ENCODE measurements around the gene CHRNA9. TPM values are rescaled to one million over a fixed set of nuclear protein-coding genes. Genes with fewer than 3 reads are reported as not detected.

CHRNA9 gene
- total and polyA plus RNA-seq, 2 of the 4 experiments (the other 2 are of a cell fraction) = not detected

- Histone ChIP-seq H4K20me1 (ENCODE audit: insufficient read depth, low read length) (no peaks in the 10 kb centered on the region), H3K27me3 (ENCODE audit: control insufficient read depth, insufficient read depth, low read length) (peaks cover 6% of the 10 kb centered on the region), H3K9me3 (ENCODE audit: control insufficient read depth, insufficient read depth, low read length) (no peaks in the 10 kb centered on the region), H2BK5ac (ENCODE audit: low read depth, low read length, poor library complexity, severe bottlenecking) (no peak overlapping the region), H3K79me1 (ENCODE audit: low read depth in 1 of 2, low read length in 2 of 2) (no peaks in the 10 kb centered on the region), H4K91ac (ENCODE audit: insufficient read depth, low read depth, low read length) (no peak overlapping the region), H3K9ac (ENCODE audit: low read depth, low read length) (no peak overlapping the region), H3K14ac (replicated peaks; ENCODE audit: low read depth, low read length) (no peak overlapping the region), H3K36me3 (ENCODE audit: control insufficient read depth, insufficient read depth, low read length) (no peaks in the 10 kb centered on the region), H3K23ac (ENCODE audit: low read depth, low read length) (no peak overlapping the region), H3K56ac (ENCODE audit: extremely low read depth, insufficient read depth, low read length) (no peak overlapping the region), H4K5ac (ENCODE audit: low read depth, low read length) (no peak overlapping the region), H3K9me1 (ENCODE audit: insufficient read depth, low read length) (no peaks in the 10 kb centered on the region), H2AK5ac (ENCODE audit: low read depth, low read length) (no peak overlapping the region), H3K27ac (ENCODE audit: insufficient read depth, low read length) (no peak overlapping the region), H2BK120ac (ENCODE audit: low read depth, low read length) (no peak overlapping the region), H3K4me3 (ENCODE audit: insufficient read depth, low read depth, low read length) (no peak overlapping the region), H3K18ac (ENCODE audit: low read depth, low read length) (no peak overlapping the region), H2AFZ (replicated peaks; ENCODE audit: low read length, poor library complexity) (no peak overlapping the region), H2BK20ac (ENCODE audit: low read depth, low read length) (no peak overlapping the region), H3K4ac (ENCODE audit: low read depth, low read length) (no peak overlapping the region), H2BK15ac (ENCODE audit: low read depth, low read length) (no peak overlapping the region), H3K4me2 (ENCODE audit: low read depth, low read length) (no peak overlapping the region), H3K4me1 (ENCODE audit: control insufficient read depth, insufficient read depth, low read length) (no peaks in the 10 kb centered on the region), H4K8ac (ENCODE audit: low read depth in 2 of 2, low read length in 2 of 2) (no peak overlapping the region), H2AK9ac (replicated peaks; ENCODE audit: low read depth, low read length, poor library complexity) (no peak overlapping the region)
- intact Hi-C loops (cut with micrococcal nuclease) (no loop called here), dilution Hi-C loops (cut with HindIII; ENCODE audit: low sequenced_read_pairs, unreplicated experiment) (no loop called here), in situ Hi-C loops (cut with MboI; ENCODE audit: low sequenced_read_pairs) (loop anchor here (25.0 kb wide), 2 partner anchors 248 to 623 kb away; partner anchors contain the start of genes N4BP2 and UBE2K)
- no peak for ATAC-seq (ENCODE audit: low read depth)
- WGBS, 2 experiments (ENCODE audit: extremely low coverage in 2 of 2, insufficient read length in 1 of 2) = 100% methylated on average over 1 of the region's 8 CpGs; no CpG with 5 or more reads in 1 of the 2 experiments
- no peak for DNase-seq
- CTCF ChIA-PET = interaction anchor here (0.6 to 1.1 kb wide), 3 partner anchors 158 to 596 kb away, joined by 3 read pairs; no protein-coding TSS in a partner anchor
- POLR2A ChIA-PET (ENCODE audit: unreplicated experiment) = no interaction called here
- TF ChIP-seq RFX5 (IDR thresholded peaks at IDR 0.05; ENCODE audit: low read depth, low read length) (no peak), CHD1 (IDR thresholded peaks at IDR 0.05; ENCODE audit: low read depth, low read length) (no peak), CEBPB (IDR thresholded peaks at IDR 0.05; ENCODE audit: low read depth, low read length) (no peak), SMC3 (IDR thresholded peaks at IDR 0.05; ENCODE audit: low read depth, low read length) (no peak), USF2 (IDR thresholded peaks at IDR 0.05; ENCODE audit: low read depth, low read length) (no peak), FOS (IDR thresholded peaks at IDR 0.05; ENCODE audit: low read depth, low read length) (no peak), MXI1 (IDR thresholded peaks at IDR 0.05; ENCODE audit: borderline replicate concordance, low read depth, low read length) (no peak), MAZ (IDR thresholded peaks at IDR 0.05; ENCODE audit: borderline replicate concordance, low read depth, low read length) (no peak), POLR2A (IDR thresholded peaks at IDR 0.05; ENCODE audit: low read depth, low read length) (no peak), MAFK (IDR thresholded peaks at IDR 0.05; ENCODE audit: low read depth, low read length) (no peak)
- BruUV-seq (replicated peaks) = no TSS peak
Observed at GRCh38 chr4:40310225-40310624, 24.9 kb upstream of the CHRNA9 start.

Measured in IMR-90 (cell line).